Subcutaneous adipose tissue (tissue), 4 donors: ENCODE data around the gene AMIGO1. TPM values are rescaled to one million over a fixed set of nuclear protein-coding genes. Genes with fewer than 3 reads are reported as not detected.

Experiments used
- total RNA-seq, 4 donors: library from RNA; depleted of rRNA; stranded (reverse); fragments of >200 nt; gene quantifications; one replicate each; pipeline ENCODE4 v1.1.0, GENCODE V29; 2016
- TF ChIP-seq, protein P1 (sequence below): fragments of 450-650 bp; IDR thresholded peaks from one replicate; pipeline ENCODE4 v1.5.1; 2016; ENCODE audit warnings: low read depth, mild to moderate bottlenecking, control low read depth, antibody characterized with exemption, moderate library complexity

The AMIGO1 gene
- total RNA-seq, 4 donors from 2014 or later: 2.6 to 5.4 (median 3.4) TPM

DNA sequence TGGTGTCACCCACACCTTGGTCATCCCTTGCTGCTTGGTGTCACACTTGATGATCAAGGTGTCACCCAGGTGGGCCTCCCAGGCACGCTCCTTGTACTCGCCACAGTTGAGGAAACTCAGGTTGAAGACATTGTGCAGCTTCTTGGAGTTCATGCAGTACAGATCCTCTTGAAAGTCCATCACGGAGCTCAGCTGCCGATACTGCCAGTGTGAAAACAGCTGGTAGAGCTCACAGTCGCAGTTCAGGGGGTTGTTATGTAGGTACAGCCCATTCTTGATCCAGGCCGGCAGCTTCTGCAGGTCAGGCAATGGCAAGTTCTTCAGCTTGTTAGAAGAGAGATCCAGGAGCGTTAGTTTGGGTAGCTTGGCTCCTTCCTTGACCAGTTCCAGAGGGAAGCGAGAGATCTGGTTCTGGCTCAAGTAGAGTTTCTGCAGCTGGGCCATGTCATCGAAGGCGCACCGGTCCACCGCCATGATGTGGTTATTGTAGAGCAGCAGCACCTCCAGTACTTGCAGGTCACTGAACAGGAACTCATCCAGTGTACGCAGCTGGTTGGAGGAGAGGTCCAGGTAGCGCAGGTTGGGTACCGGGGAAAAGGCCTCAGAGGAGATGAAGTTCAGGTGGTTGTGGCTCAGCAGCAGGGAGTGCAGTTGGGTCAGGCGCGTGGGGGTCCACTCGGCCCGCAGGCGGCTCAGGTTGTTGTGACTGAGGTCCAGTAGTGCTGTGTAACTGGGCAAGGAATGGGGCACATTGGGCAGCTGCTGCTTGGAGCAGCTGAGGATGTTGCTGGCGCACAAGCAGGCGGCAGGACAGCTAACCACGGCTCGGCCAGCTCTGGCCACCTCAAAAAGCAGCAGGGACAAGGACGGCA is 1.3 kb downstream of the AMIGO1 start:
- TF ChIP-seq, protein P1, sequence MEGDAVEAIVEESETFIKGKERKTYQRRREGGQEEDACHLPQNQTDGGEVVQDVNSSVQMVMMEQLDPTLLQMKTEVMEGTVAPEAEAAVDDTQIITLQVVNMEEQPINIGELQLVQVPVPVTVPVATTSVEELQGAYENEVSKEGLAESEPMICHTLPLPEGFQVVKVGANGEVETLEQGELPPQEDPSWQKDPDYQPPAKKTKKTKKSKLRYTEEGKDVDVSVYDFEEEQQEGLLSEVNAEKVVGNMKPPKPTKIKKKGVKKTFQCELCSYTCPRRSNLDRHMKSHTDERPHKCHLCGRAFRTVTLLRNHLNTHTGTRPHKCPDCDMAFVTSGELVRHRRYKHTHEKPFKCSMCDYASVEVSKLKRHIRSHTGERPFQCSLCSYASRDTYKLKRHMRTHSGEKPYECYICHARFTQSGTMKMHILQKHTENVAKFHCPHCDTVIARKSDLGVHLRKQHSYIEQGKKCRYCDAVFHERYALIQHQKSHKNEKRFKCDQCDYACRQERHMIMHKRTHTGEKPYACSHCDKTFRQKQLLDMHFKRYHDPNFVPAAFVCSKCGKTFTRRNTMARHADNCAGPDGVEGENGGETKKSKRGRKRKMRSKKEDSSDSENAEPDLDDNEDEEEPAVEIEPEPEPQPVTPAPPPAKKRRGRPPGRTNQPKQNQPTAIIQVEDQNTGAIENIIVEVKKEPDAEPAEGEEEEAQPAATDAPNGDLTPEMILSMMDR: no peak

DNA sequence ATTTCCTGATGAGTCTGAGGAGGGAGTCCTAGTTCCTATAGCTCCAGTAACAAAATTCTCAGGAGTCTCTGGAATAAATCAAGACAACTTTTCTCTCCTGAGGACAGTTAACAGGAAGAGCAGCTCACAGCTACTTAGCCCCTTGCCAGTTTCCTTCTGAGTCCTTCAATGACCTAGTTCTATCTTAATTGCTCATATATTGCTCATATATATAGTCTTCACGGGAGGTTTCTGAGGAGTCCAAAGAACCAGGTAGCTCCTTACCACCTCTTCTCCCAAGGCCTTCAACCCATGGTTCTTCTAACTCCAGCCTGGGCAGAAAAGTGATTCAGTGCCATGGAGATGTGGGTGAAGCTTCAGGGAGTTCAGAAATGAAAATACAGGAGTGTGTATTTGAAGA is 4.6 kb downstream of the AMIGO1 start:
- TF ChIP-seq, protein P1: no peak

DNA sequence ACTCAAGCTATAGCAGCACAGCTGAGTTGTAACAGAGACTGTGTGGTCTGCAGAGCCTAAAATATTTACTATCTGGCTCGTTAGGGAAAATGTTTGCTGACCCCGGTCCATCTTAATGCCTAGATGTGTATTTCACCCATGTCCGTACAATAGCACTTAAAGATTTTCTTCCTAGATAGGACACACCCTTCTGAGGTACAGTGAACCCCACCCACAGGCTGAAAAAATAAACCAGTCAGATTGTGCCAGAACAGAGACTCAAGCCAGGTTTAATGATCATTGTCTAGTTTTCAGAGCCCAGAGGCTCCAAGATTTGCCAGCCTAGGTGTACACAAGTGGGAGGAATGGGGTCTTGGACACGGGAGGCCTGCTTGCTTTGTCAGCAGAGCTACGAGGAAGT is 5.6 kb downstream of the AMIGO1 start:
- TF ChIP-seq, protein P1: no peak

DNA sequence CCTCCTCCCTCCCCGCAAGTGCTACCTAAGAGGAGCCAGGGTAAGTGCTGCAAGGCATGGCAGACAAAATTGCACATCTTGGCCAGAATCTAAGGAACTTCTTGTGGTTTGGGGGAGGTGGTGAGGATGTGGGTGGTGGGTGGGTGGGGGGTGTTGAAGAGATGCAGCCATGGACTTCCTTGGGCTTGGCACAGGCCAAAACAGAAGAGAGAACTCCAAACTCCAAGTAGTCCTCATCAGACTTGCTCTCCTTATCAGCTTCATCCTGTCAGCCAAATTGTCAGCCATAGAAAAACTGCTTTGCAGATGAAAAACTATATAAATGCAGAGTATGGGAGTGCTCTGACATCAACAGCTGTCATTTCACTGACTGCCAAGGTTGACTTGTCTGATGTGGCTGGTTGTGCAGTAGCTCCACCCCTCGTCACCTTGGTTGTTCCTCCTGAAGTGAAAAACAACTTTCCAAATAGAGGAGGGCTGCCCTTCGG is 7.1 kb downstream of the AMIGO1 start:
- TF ChIP-seq, protein P1: no peak

DNA sequence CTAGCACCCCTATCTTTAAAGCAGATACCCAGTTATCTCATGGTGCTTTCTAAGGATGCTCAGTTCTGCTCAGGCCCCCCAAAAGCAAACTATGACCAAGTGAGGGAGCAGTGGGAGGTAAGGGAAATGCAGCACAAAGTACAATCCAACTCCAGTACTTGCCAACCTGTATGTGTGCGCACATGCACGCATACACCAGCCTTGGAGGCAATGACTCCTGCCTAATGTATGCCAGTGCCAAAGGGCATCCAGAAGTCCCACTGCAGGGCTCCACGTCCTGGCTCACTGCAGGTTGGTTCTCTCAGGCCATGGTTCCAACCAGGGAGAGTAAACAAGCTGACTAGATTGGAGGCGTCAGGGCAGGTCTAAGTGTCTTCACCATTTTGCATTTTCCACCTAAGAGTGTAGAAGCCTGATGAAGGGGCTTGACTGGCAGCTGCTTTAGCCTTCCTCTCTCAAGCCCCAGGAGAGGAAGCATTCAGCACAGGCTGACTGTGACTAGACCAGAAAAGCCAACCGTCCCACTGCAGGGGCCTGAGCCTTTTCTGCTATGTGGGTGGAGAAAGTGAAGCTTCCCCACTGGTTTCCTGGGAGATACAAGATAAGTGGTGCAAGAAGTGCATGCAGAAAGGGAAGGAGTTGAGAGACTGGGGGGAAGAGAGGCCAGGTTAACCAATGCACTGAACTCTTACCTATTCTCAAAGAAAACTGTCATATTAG is 7.7 kb downstream of the AMIGO1 start:
- TF ChIP-seq, protein P1: no peak

DNA sequence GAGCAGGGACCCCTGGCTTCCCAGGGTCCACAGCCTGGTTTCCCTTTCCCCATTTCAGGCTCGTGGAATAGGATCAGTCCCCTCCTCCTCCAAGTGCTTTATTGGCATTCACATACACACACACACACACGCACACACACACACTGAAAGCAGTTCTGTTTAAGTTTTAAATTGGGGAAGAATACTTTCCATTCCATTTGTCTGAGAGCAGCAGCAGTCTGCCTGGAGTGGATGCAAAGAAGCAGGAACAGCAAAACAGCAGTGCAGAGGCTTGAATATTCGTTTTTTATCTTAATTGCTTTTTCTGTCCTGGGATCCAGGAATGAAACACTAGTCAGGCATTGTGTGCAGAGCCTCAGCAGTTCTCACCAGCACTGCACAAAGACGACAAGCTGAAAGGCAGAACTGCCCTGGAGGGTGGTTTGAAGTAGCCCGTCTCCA is 8.6 kb downstream of the AMIGO1 start:
- TF ChIP-seq, protein P1: no peak
